DND-41 (cell line): ENCODE results near the gene TPX2.

Experiments used
- ATAC-seq: fragments of 200-7000 bp; cut with Tn5 transposase; 3 replicates; pipeline ENCODE4 v1.9.1; 2021; ENCODE audit warnings: low read depth; ENCODE audit not compliant: insufficient read depth
- DNase-seq: peaks from one replicate; pipeline ENCODE4 v3.0.0-alpha.2; 2020
- H2AFZ ChIP-seq: 2 replicates; pipeline ENCODE4 v1.6.0; 2012; ENCODE audit warnings: low read depth, low read length
- H3K27ac ChIP-seq: 2 replicates; pipeline ENCODE4 v1.5.1; 2012; ENCODE audit warnings: low read length, inconsistent platforms
- H3K27me3 ChIP-seq: fragments of 200-600 bp; sonication (generic); 2 replicates; pipeline ENCODE4 v1.6.0; 2012; ENCODE audit warnings: low read length, mild to moderate bottlenecking, inconsistent platforms; ENCODE audit not compliant: insufficient read depth, poor library complexity
- H3K36me3 ChIP-seq: 2 replicates; pipeline ENCODE4 v1.5.1; 2012; ENCODE audit warnings: low read length, inconsistent platforms; ENCODE audit not compliant: insufficient read depth
- H3K4me1 ChIP-seq: 2 replicates; pipeline ENCODE4 v1.5.1; 2012; ENCODE audit warnings: mild to moderate bottlenecking, low read length; ENCODE audit not compliant: insufficient read depth
- H3K4me2 ChIP-seq: 2 replicates; pipeline ENCODE4 v1.6.0; 2012; ENCODE audit warnings: mild to moderate bottlenecking, moderate library complexity, low read length, inconsistent platforms; ENCODE audit not compliant: insufficient read depth
- H3K4me3 ChIP-seq, 2 experiments: fragments of 200-600 bp in 1 of 2; shearing (Covaris generic) in 1 of 2; 2 replicates each; pipeline ENCODE4 v1.5.1; 2012 to 2016; ENCODE audit warnings: inconsistent platforms in 2 of 2, low read length in 2 of 2, mild to moderate bottlenecking in 2 of 2, low read depth in 1 of 2, moderate library complexity in 1 of 2
- H3K79me2 ChIP-seq: 2 replicates; pipeline ENCODE4 v1.6.0; 2012; ENCODE audit warnings: low read length, inconsistent platforms; ENCODE audit not compliant: insufficient read depth
- H3K9ac ChIP-seq: 2 replicates; pipeline ENCODE4 v1.6.0; 2012; ENCODE audit warnings: low read depth, mild to moderate bottlenecking, inconsistent platforms, low read length, moderate library complexity
- H3K9me3 ChIP-seq: 2 replicates; pipeline ENCODE4 v1.5.1; 2012; ENCODE audit warnings: low read length, moderate library complexity, mild to moderate bottlenecking, inconsistent platforms; ENCODE audit not compliant: insufficient read depth, severe bottlenecking
- H4K20me1 ChIP-seq: 2 replicates; pipeline ENCODE4 v1.6.0; 2012; ENCODE audit warnings: low read length; ENCODE audit not compliant: insufficient read depth
- CTCF ChIP-seq: IDR thresholded peaks from 2 replicates; pipeline ENCODE4 v1.5.1; 2012; ENCODE audit warnings: borderline replicate concordance, low read length, moderate library complexity, mild to moderate bottlenecking; ENCODE audit not compliant: poor library complexity, severe bottlenecking; ENCODE audit errors: extremely low read depth
- EZH2 ChIP-seq: IDR thresholded peaks from 3 replicates; pipeline ENCODE4 v1.6.1; 2012; ENCODE audit warnings: borderline replicate concordance, low read depth, mild to moderate bottlenecking, moderate library complexity, low read length, inconsistent platforms; ENCODE audit not compliant: severe bottlenecking

The TPX2 gene

DNA sequence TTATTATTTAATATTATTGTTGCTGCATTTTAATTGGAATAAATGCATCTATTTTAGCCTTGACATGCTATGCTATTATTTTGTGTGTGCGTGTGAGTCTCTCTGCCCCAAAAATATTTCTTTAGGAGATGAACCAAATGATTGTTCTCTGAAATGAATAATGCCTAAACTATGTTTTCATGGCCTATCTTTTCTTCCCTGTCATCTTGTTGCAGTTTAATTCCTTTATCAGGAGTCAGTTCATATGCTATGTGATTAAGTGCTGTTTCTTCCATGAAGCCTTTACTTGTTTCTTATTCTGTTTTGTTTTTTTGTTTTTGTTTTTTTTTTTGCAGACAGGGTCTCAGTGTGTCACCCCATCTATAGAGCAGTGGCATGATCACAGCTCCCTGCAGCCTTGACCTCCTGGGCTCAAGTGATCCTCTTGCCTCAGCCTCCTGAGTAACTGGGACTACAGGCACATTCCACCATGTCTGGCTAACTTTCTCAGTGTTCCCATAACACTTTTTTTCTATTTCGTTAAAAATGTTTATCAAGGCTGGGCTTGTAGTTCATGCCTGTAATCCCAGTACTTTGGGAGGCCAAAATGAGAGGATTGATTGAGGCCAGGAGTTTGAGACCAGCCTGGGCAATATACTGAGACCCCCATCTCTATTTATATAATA lies 25.7 kb downstream of the TPX2 start:
- H3K36me3 ChIP-seq: peaks cover 93% of the 10 kb centered on the region
- H3K4me2 ChIP-seq: no peak overlapping the region
- H3K27ac ChIP-seq: no peak overlapping the region
- no peaks in the 10 kb centered on the region for H3K9me3 ChIP-seq
- no peak for TF ChIP-seq EZH2
- no peak for TF ChIP-seq CTCF
- H3K79me2 ChIP-seq: peaks cover 85% of the 10 kb centered on the region
- H2AFZ ChIP-seq: no peak overlapping the region
- H4K20me1 ChIP-seq: peaks cover 27% of the 10 kb centered on the region; the same call in 1 of the 2 replicates
- no peaks in the 10 kb centered on the region for H3K4me1 ChIP-seq
- H3K9ac ChIP-seq: no peak overlapping the region
- no peak for DNase-seq
- H3K27me3 ChIP-seq: no peaks in the 10 kb centered on the region
- H3K4me3 ChIP-seq: no peak overlapping the region
- no peak for ATAC-seq

DNA sequence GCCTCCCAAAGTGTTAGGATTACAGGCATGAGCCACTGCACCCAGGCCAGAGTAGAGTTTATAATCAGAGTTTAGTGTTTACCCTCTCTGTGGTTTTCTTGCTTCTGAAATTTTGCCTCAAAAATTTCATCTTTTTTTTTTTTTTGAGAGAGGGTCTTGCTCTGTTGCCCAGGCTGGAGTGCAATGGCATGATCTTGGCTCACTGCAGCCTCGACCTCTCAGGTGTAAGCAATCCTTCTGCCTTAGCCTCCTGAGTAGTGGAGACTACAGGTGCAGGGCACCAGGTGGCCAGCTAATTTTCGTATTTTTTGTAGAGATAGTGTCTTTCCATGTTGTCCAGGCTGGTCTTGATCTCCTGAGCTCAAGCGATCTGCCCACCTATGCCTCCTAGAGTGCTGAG lies 28.7 kb downstream of the TPX2 start:
- Histone ChIP-seq H2AFZ (no peak overlapping the region), H3K36me3 (peaks cover 94% of the 10 kb centered on the region), H3K27ac (no peak overlapping the region), H3K9me3 (no peaks in the 10 kb centered on the region), H3K79me2 (peaks cover 84% of the 10 kb centered on the region), H3K4me2 (no peak overlapping the region), H3K4me3 (no peak overlapping the region), H3K27me3 (no peaks in the 10 kb centered on the region), H4K20me1 (peaks cover 22% of the 10 kb centered on the region; the same call in 1 of the 2 replicates), H3K4me1 (no peaks in the 10 kb centered on the region), H3K9ac (no peak overlapping the region)
- no peak for ATAC-seq
- DNase-seq: no peak
- no peak for TF ChIP-seq CTCF
- TF ChIP-seq EZH2: no peak

DNA sequence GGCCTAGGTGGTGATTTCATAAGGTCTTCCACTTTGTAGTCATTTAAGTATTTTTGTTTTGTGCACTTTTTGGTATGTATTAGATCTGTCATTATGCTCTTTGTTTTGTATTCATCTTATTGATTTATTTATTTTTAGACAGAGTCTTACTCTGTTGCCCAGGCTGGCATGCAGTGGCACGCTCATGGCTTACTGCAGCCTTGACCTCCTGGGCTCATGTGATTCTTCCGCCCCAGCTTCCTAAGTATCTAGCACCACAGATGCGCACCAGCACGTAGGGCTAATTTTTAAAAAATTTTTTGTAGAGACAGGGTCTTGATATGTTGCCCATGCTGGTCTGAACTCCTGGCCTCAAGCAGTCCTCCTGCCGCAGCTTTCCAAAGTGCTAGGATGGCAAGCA lies 30.6 kb downstream of the TPX2 start:
- Histone ChIP-seq H3K9me3 (no peaks in the 10 kb centered on the region), H3K4me1 (no peaks in the 10 kb centered on the region), H3K4me2 (no peak overlapping the region), H3K9ac (no peak overlapping the region), H3K4me3 (no peak overlapping the region), H3K36me3 (peaks cover 96% of the 10 kb centered on the region), H3K79me2 (peaks cover 82% of the 10 kb centered on the region), H3K27me3 (no peaks in the 10 kb centered on the region), H2AFZ (no peak overlapping the region), H4K20me1 (peaks cover 24% of the 10 kb centered on the region; the same call in 1 of the 2 replicates), H3K27ac (no peak overlapping the region)
- no peak for TF ChIP-seq CTCF
- TF ChIP-seq EZH2: no peak
- ATAC-seq (no peak), DNase-seq (no peak)
